ENCODE results near the gene IFRD1. TPM values are rescaled to one million over a fixed set of nuclear protein-coding genes. Genes with fewer than 3 reads are reported as not detected.

Gene IFRD1
- total RNA-seq, 1 donor, result 55.7 TPM

DNA sequence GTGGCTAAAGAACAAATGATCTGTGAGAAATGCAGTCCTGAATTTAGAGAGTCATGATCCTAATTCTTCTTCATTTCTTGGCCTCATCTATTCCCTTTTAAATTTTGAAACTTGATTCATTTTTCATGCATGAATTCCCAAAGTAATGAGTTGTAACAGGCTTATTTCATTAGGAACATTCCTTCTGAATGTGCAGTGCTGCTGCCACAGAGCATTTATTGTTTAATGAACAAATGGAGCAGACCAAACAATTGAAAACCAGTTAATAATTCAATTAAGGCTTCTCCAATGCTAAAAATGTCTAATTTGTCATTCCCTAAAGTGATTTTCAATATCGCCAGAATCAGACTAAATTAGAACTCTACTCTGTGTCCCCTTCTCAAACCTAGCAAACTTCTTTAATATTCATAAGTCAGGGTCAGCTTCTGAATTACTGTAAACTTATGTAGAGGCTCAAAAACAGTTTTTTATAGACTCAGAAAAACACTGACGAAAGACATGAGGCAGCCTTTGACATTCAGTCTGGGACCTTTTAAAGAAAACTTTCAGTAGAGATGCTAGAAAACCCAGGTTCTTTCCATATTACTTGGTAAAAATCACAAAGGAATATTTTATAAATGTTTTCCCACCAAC is 45.0 kb downstream of the IFRD1 start:
- no peak overlapping the region for H3K4me3 ChIP-seq (ENCODE audit: low read depth, low read length)
- DNase-seq (ENCODE audit: low read depth), result no peak
- TF ChIP-seq, protein P1, sequence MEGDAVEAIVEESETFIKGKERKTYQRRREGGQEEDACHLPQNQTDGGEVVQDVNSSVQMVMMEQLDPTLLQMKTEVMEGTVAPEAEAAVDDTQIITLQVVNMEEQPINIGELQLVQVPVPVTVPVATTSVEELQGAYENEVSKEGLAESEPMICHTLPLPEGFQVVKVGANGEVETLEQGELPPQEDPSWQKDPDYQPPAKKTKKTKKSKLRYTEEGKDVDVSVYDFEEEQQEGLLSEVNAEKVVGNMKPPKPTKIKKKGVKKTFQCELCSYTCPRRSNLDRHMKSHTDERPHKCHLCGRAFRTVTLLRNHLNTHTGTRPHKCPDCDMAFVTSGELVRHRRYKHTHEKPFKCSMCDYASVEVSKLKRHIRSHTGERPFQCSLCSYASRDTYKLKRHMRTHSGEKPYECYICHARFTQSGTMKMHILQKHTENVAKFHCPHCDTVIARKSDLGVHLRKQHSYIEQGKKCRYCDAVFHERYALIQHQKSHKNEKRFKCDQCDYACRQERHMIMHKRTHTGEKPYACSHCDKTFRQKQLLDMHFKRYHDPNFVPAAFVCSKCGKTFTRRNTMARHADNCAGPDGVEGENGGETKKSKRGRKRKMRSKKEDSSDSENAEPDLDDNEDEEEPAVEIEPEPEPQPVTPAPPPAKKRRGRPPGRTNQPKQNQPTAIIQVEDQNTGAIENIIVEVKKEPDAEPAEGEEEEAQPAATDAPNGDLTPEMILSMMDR (IDR thresholded peaks at IDR 0.05; ENCODE audit: insufficient read depth, low read depth, low read length), result no peak

DNA sequence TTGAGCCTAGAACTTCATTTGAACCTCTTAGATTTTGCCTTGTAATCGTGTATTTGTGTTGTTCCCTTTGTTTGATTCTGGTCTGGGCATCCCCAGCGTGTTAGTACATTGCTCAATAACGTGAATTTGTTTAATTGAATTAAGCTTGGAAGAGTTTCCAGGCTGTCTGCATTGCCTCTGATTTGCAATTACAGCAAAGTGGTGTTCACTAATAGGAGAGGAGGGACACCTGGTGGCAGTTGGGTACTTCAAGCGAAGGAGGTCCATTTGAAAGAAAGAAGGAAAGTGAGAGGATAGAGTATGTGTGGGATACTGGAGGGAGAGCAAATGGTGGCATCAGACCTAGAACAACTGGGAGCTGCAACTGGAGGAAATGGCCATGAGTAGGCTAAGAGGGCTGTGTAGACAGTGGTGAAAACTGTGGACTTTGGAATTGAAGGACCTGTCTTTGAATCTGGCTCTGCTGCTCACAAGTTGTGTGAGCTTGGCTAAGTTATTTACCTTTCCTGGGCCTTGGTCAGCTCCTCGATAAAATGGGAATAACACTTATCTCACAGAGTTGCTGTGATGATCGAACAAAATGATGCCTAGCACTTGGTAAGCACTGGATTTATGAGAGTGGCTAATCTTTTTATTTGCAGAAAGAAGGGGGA is 45.7 kb downstream of the IFRD1 start:
- no peak overlapping the region for H3K4me3 ChIP-seq (ENCODE audit: low read depth, low read length)
- DNase-seq (ENCODE audit: low read depth), result peak; percentile 86
- TF ChIP-seq, protein P1 (IDR thresholded peaks at IDR 0.05; ENCODE audit: insufficient read depth, low read depth, low read length), result peak; percentile 73

DNA sequence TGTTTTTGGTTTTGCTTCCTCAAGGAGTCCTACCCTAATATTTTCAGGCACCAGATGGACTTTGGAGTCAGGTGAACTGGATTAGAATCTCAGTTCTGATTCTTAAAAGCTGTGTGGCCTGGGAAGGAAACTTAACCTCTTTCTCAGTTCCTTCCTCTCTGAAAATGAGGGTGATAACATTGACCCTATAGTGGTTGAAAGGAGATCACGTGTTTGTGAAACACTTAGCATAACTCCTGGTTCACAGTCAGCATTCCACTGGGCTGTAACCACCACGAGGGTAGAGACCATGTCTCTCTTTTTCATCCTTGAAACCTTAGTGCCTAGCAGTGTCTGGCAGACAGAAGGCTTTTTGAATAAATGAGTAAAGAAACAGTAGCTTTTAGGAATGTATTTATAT is 47.2 kb downstream of the IFRD1 start:
- no peak for DNase-seq (ENCODE audit: low read depth)
- H3K4me3 ChIP-seq (ENCODE audit: low read depth, low read length), result no peak overlapping the region
- TF ChIP-seq, protein P1 (IDR thresholded peaks at IDR 0.05; ENCODE audit: insufficient read depth, low read depth, low read length), result no peak

DNA sequence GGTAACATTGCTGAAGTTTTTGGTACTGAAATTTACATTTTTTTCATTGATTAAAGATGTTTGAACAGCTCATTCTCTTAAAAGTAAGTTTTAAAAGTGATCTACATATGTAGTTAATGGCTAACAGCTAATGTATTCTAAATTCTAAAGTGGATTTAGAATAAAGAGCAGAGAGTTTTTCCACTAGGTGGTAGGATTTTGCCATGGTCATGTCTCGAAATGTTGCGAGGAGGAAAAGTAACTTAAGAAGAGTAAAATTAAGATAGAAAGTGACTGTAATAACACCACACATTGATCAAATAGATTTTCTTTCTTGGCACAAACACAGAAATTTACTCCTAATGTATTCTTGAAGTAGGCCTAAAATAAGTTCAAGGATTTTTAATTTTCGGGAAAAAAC is 50.4 kb downstream of the IFRD1 start:
- TF ChIP-seq, protein P1 (IDR thresholded peaks at IDR 0.05; ENCODE audit: insufficient read depth, low read depth, low read length), result peak; percentile 10

DNA sequence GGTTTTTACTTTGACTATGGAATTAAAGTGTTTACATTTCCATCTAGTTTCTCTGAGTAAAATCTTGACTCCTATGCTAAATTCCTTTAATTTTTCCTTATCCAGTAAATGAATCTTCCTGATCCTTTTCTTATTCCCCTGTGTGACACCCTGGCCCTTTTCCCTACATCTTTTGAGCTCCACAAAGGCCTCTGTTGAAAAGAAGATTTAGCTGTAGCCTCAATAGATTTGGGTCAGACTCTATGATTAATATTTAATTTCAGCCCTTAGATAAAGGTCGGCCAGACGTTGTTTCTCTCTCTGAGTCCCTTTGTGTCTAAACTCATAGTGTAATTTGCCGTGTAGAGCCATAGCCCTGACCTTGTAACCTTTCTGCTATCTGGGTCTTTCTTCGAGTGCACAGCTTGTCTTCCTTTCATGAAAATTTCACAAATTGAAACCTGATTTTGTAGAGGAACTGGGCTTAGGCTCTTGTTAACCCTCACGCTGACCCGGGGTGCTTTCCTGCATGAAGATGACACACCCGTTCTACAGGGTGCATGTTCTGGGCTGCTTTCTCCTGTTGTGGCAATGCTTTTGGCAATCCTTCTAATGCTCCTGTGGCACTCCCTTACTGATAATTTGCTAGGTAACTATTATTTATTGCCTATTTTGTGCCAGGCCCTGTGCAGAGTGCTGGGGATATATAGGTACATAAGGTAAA is 51.7 kb downstream of the IFRD1 start:
- TF ChIP-seq, protein P1 (IDR thresholded peaks at IDR 0.05; ENCODE audit: insufficient read depth, low read depth, low read length), result no peak
- no peak overlapping the region for H3K4me3 ChIP-seq (ENCODE audit: low read depth, low read length)
- no peak for DNase-seq (ENCODE audit: low read depth)

More for the DNA sequence above, 50.4 kb downstream of the IFRD1 start:
- H3K4me3 ChIP-seq (ENCODE audit: low read depth, low read length), result no peak overlapping the region
- peak; percentile 14 for DNase-seq (ENCODE audit: low read depth)

DNA sequence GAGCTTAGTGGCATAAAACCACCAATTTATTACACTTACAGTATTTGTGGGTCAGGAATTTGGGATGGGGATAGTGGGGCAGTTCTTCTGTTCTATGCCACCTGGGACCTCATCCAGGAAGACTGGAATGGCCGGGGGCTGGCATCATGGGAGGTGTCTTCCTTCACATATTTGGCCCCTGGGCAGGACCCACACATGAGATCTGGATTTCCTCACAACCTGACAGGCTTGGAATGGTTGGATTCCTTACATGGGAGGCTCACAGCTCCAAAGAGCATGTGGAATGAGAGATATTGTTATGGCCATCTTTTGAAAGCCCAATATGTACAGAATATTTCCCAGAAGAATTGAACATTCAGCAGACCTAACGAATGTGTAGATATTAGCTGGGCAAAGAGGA is 52.4 kb downstream of the IFRD1 start:
- TF ChIP-seq, protein P1 (IDR thresholded peaks at IDR 0.05; ENCODE audit: insufficient read depth, low read depth, low read length), result no peak
- no peak overlapping the region for H3K4me3 ChIP-seq (ENCODE audit: low read depth, low read length)
- no peak for DNase-seq (ENCODE audit: low read depth)
